GM10248 (cell line): ENCODE measurements around the gene LY6G5C.

Source experiments
- CTCF ChIA-PET: fragments of 300-600 bp; sonication (Branson Sonifier 250); formaldehyde crosslinking; extraction: SDS; loops from one replicate; lab custom pipeline; 2021; ENCODE audit warnings: antibody characterized with exemption; lab: Yijun Ruan, JAX
- POLR2A ChIA-PET: fragments of 350-650 bp; sonication (Branson Sonifier 250); formaldehyde crosslinking; extraction: SDS; loops from one replicate; lab custom pipeline; 2020; ENCODE audit warnings: antibody characterized with exemption; lab: Yijun Ruan, JAX
- DNase-seq: peaks from one replicate; pipeline ENCODE4 v3.0.0; 2012; ENCODE audit errors: extremely low spot score
- TF ChIP-seq, protein P1 (sequence below): IDR thresholded peaks from 2 replicates; pipeline ENCODE4 v1.5.1; 2012; ENCODE audit warnings: mild to moderate bottlenecking, low read depth; ENCODE audit errors: extremely low read depth, missing control alignments, control extremely low read depth

The LY6G5C gene

DNA sequence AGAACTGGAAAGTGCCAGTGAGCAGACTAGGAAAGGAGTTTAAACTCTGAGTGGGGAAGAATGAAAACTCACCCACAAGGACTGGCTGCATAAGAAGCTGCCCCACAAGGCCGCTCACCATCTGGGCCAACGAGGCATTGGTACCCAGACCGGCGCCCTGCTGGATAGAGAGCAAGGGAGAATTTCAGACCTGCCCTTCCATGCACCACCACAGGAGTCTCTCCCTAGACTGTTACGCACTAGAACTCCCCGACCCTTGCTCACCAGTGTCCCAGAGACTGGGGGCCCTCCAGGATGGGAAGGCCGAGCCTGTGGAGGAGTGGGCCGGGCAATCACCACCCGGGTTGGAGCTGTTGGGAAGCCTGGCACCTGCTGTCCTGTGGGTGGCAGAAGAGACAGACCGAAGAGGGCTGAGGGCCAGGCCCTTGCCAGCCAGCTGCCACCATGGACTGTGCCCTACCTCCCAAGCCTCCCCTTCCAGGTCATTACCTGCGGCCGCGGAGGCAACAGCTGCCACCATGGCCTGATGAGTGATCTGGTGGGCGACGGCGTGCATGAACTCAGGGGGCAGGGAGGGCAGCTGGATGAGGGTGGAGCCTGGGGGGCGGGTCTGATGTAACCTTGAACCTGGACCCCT, 36.9 kb downstream of the LY6G5C start:
- TF ChIP-seq, protein P1, sequence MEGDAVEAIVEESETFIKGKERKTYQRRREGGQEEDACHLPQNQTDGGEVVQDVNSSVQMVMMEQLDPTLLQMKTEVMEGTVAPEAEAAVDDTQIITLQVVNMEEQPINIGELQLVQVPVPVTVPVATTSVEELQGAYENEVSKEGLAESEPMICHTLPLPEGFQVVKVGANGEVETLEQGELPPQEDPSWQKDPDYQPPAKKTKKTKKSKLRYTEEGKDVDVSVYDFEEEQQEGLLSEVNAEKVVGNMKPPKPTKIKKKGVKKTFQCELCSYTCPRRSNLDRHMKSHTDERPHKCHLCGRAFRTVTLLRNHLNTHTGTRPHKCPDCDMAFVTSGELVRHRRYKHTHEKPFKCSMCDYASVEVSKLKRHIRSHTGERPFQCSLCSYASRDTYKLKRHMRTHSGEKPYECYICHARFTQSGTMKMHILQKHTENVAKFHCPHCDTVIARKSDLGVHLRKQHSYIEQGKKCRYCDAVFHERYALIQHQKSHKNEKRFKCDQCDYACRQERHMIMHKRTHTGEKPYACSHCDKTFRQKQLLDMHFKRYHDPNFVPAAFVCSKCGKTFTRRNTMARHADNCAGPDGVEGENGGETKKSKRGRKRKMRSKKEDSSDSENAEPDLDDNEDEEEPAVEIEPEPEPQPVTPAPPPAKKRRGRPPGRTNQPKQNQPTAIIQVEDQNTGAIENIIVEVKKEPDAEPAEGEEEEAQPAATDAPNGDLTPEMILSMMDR = no peak
- CTCF ChIA-PET = interaction anchor here (1.0 to 1.6 kb wide), 8 partner anchors 9 to 88 kb away, joined by 3 to 6 read pairs (median 4); partner anchors contain the start of gene BAG6
- DNase-seq = no peak
- POLR2A ChIA-PET = interaction anchor here (0.6 to 2.5 kb wide), 5 partner anchors 8 to 917 kb away, joined by 3 to 8 read pairs (median 4); no protein-coding TSS in a partner anchor

DNA sequence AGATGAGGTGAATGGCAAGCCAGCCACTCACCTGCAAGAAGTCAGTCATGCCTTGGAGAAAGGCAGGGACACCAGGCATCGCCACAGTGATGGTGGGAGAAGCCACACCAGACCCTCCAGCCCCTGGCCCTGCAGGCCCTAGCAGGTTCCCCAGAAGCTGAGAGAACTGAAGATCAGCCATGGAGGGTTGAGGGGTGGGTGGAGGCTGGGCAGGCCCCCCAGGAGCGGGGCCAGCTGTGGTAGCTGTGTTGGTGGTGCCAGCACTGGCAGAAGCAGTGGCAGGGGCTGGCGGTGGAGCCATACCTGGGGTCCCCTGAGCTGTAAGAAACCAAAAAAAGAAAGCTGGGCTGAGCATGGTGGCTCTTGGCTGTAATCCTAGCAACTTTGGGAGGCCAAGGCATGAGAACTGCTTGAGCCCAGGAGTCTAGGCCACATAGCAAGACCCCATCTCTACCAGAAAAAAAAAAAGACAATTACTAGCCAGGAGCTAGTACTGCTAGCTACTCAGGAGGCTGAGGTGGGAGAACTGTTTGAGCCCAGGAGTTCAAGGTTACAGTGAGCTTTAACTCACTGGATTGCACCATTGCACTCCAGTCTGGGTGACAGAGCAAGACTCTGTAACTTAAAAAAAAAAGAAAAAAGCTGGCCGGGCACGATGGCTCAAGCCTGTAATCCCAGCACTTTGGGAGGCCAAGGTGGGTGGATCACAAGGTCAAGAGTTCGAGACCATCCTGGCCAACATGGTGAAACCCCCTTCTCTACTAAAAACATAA, 37.9 kb downstream of the LY6G5C start:
- TF ChIP-seq, protein P1 = no peak
- POLR2A ChIA-PET = interaction anchor here (0.6 to 2.5 kb wide), 5 partner anchors 9 to 916 kb away, joined by 3 to 8 read pairs (median 4); no protein-coding TSS in a partner anchor
- CTCF ChIA-PET = interaction anchor here (1.1 to 1.6 kb wide), 5 partner anchors 9 to 87 kb away, joined by 3 to 6 read pairs (median 4); partner anchors contain the start of gene BAG6

DNA sequence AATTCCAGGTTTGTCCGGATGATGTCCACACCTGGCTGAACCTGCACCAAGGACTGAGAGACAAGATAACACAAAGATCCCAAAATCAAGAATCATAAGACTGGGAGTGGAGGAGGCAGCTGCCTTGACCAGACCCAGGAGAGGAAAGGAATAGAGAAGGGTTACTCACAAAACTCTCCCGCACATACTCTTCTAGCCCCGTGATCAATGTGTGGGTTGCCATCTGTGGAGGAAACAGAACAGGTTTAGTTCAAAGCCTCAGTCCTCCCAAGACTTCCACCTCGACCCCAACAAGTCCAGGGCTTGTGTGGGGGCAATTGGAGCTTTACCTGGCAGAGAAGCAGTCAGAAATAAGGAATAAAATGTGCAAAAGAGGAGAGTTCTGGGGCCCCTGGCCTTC, 39.5 kb downstream of the LY6G5C start:
- POLR2A ChIA-PET = no interaction called here
- CTCF ChIA-PET = interaction anchor here (0.8 to 3.7 kb wide), 3 partner anchors 44 to 90 kb away, joined by 3 to 15 read pairs (median 3); partner anchors contain the start of gene LST1
- no peak for DNase-seq
- TF ChIP-seq, protein P1 = no peak

More for the DNA sequence above, 37.9 kb downstream of the LY6G5C start:
- DNase-seq = no peak

DNA sequence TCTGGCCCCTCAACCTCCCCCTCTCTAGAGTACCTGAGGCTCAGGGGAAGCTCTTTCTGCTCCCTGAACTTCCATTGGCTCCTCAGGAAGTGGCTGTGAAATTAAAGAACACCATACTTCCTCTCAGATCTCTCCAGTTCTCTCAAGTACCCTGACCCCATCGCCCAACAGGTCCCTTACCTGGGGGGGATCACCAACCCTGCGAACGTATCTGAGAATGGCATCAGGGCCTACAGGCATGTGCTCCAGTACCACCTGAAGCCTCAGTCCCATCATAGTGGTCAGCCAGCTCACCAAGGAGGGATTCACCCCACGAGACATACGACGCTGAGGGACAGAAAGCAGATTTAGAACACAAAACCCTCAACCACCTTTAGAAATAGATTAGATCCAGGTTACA, 40.3 kb downstream of the LY6G5C start:
- DNase-seq = no peak
- ChIA-PET CTCF (interaction anchor here (1.0 to 3.7 kb wide), 6 partner anchors 11 to 55 kb away, joined by 3 to 15 read pairs (median 4); partner anchors contain the start of genes BAG6 and LST1), POLR2A (interaction anchor here (0.6 to 1.1 kb wide), 3 partner anchors 11 to 20 kb away, joined by 3 to 6 read pairs (median 5); partner anchors contain the start of gene C6orf47)
- TF ChIP-seq, protein P1 = no peak

DNA sequence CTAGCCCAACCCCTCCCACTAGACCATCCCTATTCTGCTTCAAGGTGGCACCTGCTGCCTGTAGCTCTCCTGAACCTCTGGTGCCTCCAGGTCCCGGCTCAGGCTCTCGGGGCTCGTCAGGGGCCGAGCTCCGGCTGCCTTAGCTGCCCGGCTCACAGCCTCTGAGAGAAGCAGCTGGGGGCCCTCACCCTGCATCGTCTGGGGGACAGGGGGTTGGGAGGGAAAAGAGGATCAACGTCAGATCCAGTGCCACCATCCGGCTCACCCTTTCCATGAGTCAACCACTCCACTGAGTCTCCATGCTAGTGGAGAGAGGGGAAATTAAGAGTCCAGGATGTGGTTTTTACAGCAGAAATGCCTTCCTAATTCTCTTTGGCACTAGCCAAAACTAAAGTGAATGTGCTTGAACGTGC, 41.4 kb downstream of the LY6G5C start:
- no peak for DNase-seq
- ChIA-PET CTCF (interaction anchor here (1.1 to 3.7 kb wide), 7 partner anchors 10 to 130 kb away, joined by 3 to 15 read pairs (median 5); partner anchors contain the start of gene BAG6), POLR2A (interaction anchor here (1.0 to 1.8 kb wide), 4 partner anchors 10 to 64 kb away, joined by 4 to 6 read pairs (median 5); partner anchors contain the start of gene TNF)
- TF ChIP-seq, protein P1 = no peak

DNA sequence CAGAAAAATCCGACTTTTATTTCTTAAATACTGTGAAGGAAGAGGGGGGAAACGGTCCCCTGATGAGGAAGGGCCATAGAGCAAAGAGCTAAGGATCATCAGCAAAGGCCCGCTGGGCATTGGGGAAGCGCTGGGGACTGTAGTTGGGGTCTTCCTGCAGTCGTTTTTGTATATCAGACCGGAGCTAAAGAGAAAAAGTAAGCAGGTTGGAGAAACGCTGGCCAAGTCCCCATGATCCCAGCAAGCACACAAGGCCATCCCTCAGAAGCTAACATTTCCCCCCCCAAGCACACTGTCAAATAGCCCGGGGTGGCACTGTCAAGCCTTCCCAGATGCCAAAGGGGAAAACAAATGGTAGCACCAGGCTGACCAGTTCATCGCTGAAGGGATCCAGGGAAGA, 41.8 kb downstream of the LY6G5C start:
- POLR2A ChIA-PET = interaction anchor here (1.0 to 1.8 kb wide), 4 partner anchors 9 to 64 kb away, joined by 4 to 6 read pairs (median 5); partner anchors contain the start of gene TNF
- TF ChIP-seq, protein P1 = no peak
- DNase-seq = no peak
- CTCF ChIA-PET = interaction anchor here (0.7 to 3.7 kb wide), 7 partner anchors 9 to 130 kb away, joined by 3 to 15 read pairs (median 4); partner anchors contain the start of gene BAG6
